Measurements from ENCODE around the gene ABCB11.

GRCh38 chr2:168934826-168935225, 96.3 kb downstream of the ABCB11 start:
- no peak for TF ChIP-seq CTCF (IDR thresholded peaks at IDR 0.05)
- no peak for TF ChIP-seq POLR2A (IDR thresholded peaks at IDR 0.05)
